Lower leg skin (tissue), 3 donors: ENCODE results near the gene SLC12A2.

ENCODE experiments used
- POLR2A ChIP-seq, 2 donors: fragments of 450-650 bp; IDR thresholded peaks; one replicate each; pipeline ENCODE4 v1.6.1; 2016 to 2017; ENCODE audit warnings: antibody characterized with exemption in 2 of 2, mild to moderate bottlenecking in 1 of 2, moderate library complexity in 1 of 2
- TF ChIP-seq, protein P1 (sequence below), 3 donors: fragments of 450-650 bp; IDR thresholded peaks; one replicate each; pipeline ENCODE4 v1.5.1; 2016; ENCODE audit warnings: antibody characterized with exemption in 3 of 3, mild to moderate bottlenecking in 3 of 3, moderate library complexity in 2 of 3

DNA sequence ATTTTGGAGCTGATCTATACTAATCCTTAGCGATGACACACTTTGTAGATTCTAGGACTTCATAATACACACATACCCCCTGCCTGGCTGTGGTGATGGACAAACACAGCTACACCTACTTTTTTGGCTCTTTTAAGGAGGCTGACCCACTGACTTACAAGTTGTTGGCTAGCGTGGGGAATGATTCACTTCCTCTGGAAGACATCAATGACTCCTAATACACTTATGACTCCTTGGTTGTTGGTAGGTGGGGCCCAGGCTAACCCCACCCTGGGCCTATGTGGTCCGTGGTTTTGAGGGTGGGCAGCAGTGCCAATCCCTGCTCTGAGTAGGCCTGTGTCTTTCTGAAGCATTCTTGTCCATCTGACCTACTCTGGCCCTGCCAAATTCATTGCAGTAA lies 144.4 kb downstream of the SLC12A2 start:
- no peak for TF ChIP-seq POLR2A (IDR thresholded peaks at IDR 0.05)
- TF ChIP-seq, protein P1, sequence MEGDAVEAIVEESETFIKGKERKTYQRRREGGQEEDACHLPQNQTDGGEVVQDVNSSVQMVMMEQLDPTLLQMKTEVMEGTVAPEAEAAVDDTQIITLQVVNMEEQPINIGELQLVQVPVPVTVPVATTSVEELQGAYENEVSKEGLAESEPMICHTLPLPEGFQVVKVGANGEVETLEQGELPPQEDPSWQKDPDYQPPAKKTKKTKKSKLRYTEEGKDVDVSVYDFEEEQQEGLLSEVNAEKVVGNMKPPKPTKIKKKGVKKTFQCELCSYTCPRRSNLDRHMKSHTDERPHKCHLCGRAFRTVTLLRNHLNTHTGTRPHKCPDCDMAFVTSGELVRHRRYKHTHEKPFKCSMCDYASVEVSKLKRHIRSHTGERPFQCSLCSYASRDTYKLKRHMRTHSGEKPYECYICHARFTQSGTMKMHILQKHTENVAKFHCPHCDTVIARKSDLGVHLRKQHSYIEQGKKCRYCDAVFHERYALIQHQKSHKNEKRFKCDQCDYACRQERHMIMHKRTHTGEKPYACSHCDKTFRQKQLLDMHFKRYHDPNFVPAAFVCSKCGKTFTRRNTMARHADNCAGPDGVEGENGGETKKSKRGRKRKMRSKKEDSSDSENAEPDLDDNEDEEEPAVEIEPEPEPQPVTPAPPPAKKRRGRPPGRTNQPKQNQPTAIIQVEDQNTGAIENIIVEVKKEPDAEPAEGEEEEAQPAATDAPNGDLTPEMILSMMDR (IDR thresholded peaks at IDR 0.05) = no peak
